HepG2 (cell line): ENCODE results near the gene MATK. TPM values are rescaled to one million over a fixed set of nuclear protein-coding genes. Genes with fewer than 3 reads are reported as not detected.

ENCODE experiments used
- ATAC-seq: fragments of 200-7000 bp; cut with Tn5 transposase; 3 replicates; pipeline ENCODE4 v1.9.1; 2020; ENCODE audit warnings: mild to moderate bottlenecking, moderate library complexity
- BruUV-seq: library from RNA; stranded (reverse); fragments of 400-500 nt; replicated peaks from 2 replicates; lab custom pipeline; 2021; lab: Mats Ljungman, UMichigan
- CTCF ChIA-PET: fragments of 300-600 bp; formaldehyde crosslinking; extraction: SDS; loops from one replicate; lab custom pipeline; 2021; ENCODE audit warnings: low total read pairs, inconsistent platforms, low intra/inter-chr PET ratio; lab: Yijun Ruan, JAX
- POLR2A ChIA-PET: fragments of 350-600 bp; sonication (Branson Sonifier 250); formaldehyde crosslinking; loops from one replicate; lab custom pipeline; 2020; ENCODE audit warnings: antibody characterized with exemption, inconsistent platforms; lab: Yijun Ruan, JAX
- DNase-seq: peaks from one replicate; pipeline ENCODE4 v3.0.0-alpha.2; 2015; ENCODE audit warnings: low spot score
- FAIRE-seq: peaks from 3 replicates; lab custom pipeline; 2011; peaks lifted over from hg19 to GRCh38; lab: Jason Lieb, UNC
- H2AFZ ChIP-seq: one replicate; pipeline ENCODE4 v1.6.1; 2011; ENCODE audit warnings: low read length, inconsistent platforms
- H3K27ac ChIP-seq: fragments of 300-600 bp; 3 replicates; pipeline ENCODE4 v1.8.0; 2011; ENCODE audit warnings: mixed run types, mild to moderate bottlenecking, mixed read lengths, low read length, inconsistent platforms; ENCODE audit not compliant: insufficient read depth; ENCODE audit errors: extremely low read length
- H3K27me3 ChIP-seq, 2 experiments: fragments of 200-600 bp in 1 of 2; 2 replicates in 1 of 2; 3 replicates in 1 of 2; pipeline versions ENCODE4 v1.6.0 to v1.8.0; 2011; ENCODE audit warnings: low read length in 2 of 2, mild to moderate bottlenecking in 2 of 2, moderate library complexity in 2 of 2, inconsistent platforms in 1 of 2; ENCODE audit not compliant: insufficient read depth in 2 of 2, control insufficient read depth in 1 of 2
- H3K36me3 ChIP-seq, 2 experiments: fragments of 200-600 bp in 1 of 2; replicated peaks in 1 of 2; 2 replicates in 1 of 2; 3 replicates in 1 of 2; pipeline versions ENCODE4 v1.5.1 to v1.8.0; 2011; ENCODE audit warnings: low read length in 2 of 2, inconsistent platforms in 1 of 2; ENCODE audit not compliant: insufficient read depth in 2 of 2, control insufficient read depth in 1 of 2
- H3K4me1 ChIP-seq: 2 replicates; pipeline ENCODE4 v1.5.1; 2012; ENCODE audit warnings: low read length, inconsistent platforms; ENCODE audit not compliant: insufficient read depth
- H3K4me2 ChIP-seq: 2 replicates; pipeline ENCODE4 v1.6.0; 2011; ENCODE audit warnings: low read depth, low read length, inconsistent platforms
- H3K4me3 ChIP-seq, 3 experiments: fragments of 200-600 bp in 1 of 3; sonication (generic), shearing (Covaris generic) in 1 of 3; replicated peaks in 1 of 3; 2 replicates each; pipeline ENCODE4 v1.5.1; 2011 to 2016; ENCODE audit warnings: low read length in 3 of 3, inconsistent platforms in 2 of 3, low read depth in 2 of 3, mild to moderate bottlenecking in 2 of 3, control low read depth in 1 of 3, mixed read lengths in 1 of 3; ENCODE audit not compliant: insufficient read depth in 1 of 3
- H3K79me2 ChIP-seq: one replicate; pipeline ENCODE4 v1.6.1; 2011; ENCODE audit warnings: low read length, inconsistent platforms; ENCODE audit not compliant: insufficient read depth
- H3K9ac ChIP-seq: 2 replicates; pipeline ENCODE4 v1.6.0; 2011; ENCODE audit warnings: mild to moderate bottlenecking, low read depth, low read length, inconsistent platforms; ENCODE audit not compliant: insufficient read depth
- H3K9me3 ChIP-seq: 2 replicates; pipeline ENCODE4 v1.5.1; 2012; ENCODE audit warnings: mild to moderate bottlenecking, low read length
- H4K20me1 ChIP-seq: 2 replicates; pipeline ENCODE4 v1.6.0; 2011; ENCODE audit warnings: inconsistent platforms, mild to moderate bottlenecking, low read length, moderate library complexity; ENCODE audit not compliant: insufficient read depth
- KLF11 ChIP-seq: IDR thresholded peaks from 2 replicates; pipeline ENCODE4 v1.6.1; 2016; ENCODE audit warnings: missing compliant biosample characterization
- ZNF280B ChIP-seq: sonication (generic); formaldehyde crosslinking; IDR thresholded peaks from 2 replicates; pipeline ENCODE4 v1.5.0; 2020; ENCODE audit warnings: missing genetic modification reagents, mild to moderate bottlenecking, borderline replicate concordance
- ZNF546 ChIP-seq: sonication (generic); formaldehyde crosslinking; conservative IDR thresholded peaks from 2 replicates; pipeline ENCODE4 v1.8.1; 2023; ENCODE audit warnings: mild to moderate bottlenecking, missing genetic modification reagents
- WGBS: methylation state at CpG from one replicate; pipeline ENCODE4 v1.1.6; 2017; ENCODE audit warnings: low lambda C conversion rate; 5-methylcytosine and 5-hydroxymethylcytosine counted together
- in situ Hi-C: cut with HindIII; loops from 2 replicates; pipeline ENCODE4 v1.10.0; 2017; ENCODE audit warnings: low pct_unique_long_range_greater_than_20kb; ENCODE audit not compliant: extremely low pct_ligation_motif_present
- intact Hi-C: fragments of 100-400 bp; cut with micrococcal nuclease; formaldehyde crosslinking; loops from one replicate; pipeline ENCODE4 v1.10.0; 2022; ENCODE audit not compliant: unreplicated experiment
- polyA plus RNA-seq, 8 experiments: library from polyadenylated mRNA; depleted of rRNA in 3 of 8; stranded (reverse) in 7 of 8; unstranded in 1 of 8; fragments of >200 nt; fragmentation: Illumina TruSeq in 4 of 8; extraction: Trizol in 4 of 8; gene quantifications; 2 replicates each; pipeline versions ENCODE4 v1.2.1 to v1.2.3, GENCODE V29; 2011 to 2016; ENCODE audit warnings: low read depth in 4 of 8, missing spikeins in 1 of 8, mixed read lengths in 1 of 8; ENCODE audit not compliant: insufficient read depth in 1 of 8
- total RNA-seq, 5 experiments: library from RNA; depleted of rRNA; stranded (reverse); fragments of >200 nt; fragmentation: Illumina TruSeq; extraction: Trizol; gene quantifications; 2 replicates each; pipeline ENCODE4 v1.2.3, GENCODE V29; 2016; ENCODE audit warnings: low read depth in 1 of 5
- TF ChIP-seq, protein P1 (sequence below): sonication (generic); formaldehyde crosslinking; IDR thresholded peaks from 2 replicates; pipeline ENCODE4 v1.4.0; 2020; ENCODE audit warnings: low read depth, mild to moderate bottlenecking, missing genetic modification reagents

MATK gene
- total and polyA plus RNA-seq, 2 of the 13 experiments (the other 11 are each of a cell fraction or from before 2014, with no cell fraction given) = 0.09 TPM; not detected in 1

- DNase-seq = no peak
- H3K79me2 ChIP-seq = peaks cover 12% of the 10 kb centered on the region
- no peaks in the 10 kb centered on the region; a peak in 1 of 5 replicates for H3K27me3 ChIP-seq
- no TSS peak for BruUV-seq
- no peak overlapping the region for H3K27ac ChIP-seq
- peak overlapping the region; percentile 88; the same call in 1 of the 2 replicates for H3K4me2 ChIP-seq
- WGBS = 98% methylated on average over 9 of the region's 19 CpGs
- H3K9ac ChIP-seq = no peak overlapping the region
- ATAC-seq = no peak
- intact Hi-C loops (loop anchor here (10.0 kb wide), 1 partner anchor 55 kb away; the partner anchor contains the start of genes PIP5K1C and TJP3), in situ Hi-C loops (no loop called here)
- no peak overlapping the region for H2AFZ ChIP-seq
- POLR2A ChIA-PET = no interaction called here
- peaks cover 0 to 8% of the 10 kb centered on the region in 2 experiments; a peak in 2 of 5 replicates for H3K36me3 ChIP-seq
- H3K9me3 ChIP-seq = no peaks in the 10 kb centered on the region
- no peak for TF ChIP-seq KLF11 (CRISPR knock-in tag)
- no peak for TF ChIP-seq ZNF280B (CRISPR knock-in tag)
- TF ChIP-seq, protein P1, sequence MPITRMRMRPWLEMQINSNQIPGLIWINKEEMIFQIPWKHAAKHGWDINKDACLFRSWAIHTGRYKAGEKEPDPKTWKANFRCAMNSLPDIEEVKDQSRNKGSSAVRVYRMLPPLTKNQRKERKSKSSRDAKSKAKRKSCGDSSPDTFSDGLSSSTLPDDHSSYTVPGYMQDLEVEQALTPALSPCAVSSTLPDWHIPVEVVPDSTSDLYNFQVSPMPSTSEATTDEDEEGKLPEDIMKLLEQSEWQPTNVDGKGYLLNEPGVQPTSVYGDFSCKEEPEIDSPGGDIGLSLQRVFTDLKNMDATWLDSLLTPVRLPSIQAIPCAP (CRISPR knock-in tag) = no peak
- TF ChIP-seq ZNF546 (CRISPR knock-in tag) = no peak
- no peak for FAIRE-seq
- CTCF ChIA-PET = no interaction called here
- peaks cover 17% of the 10 kb centered on the region for H3K4me1 ChIP-seq
- no peak overlapping the region; a peak in 1 of 6 replicates for H3K4me3 ChIP-seq
- H4K20me1 ChIP-seq = no peaks in the 10 kb centered on the region
Observed at GRCh38 chr19:3759482-3760254, 26.5 kb downstream of the MATK start.
